HG03135 (cell line): ENCODE results near the gene NLRP11.
"Not testable (repeated sequence)": the region's sequence is repeated elsewhere in the genome, so short reads cannot be mapped to it uniquely, and the experiment has no call there.

Source experiments
- ATAC-seq: cut with Tn5 transposase; IDR thresholded peaks from one replicate; pipeline ENCODE4 v1.9.1; 2021; ENCODE audit warnings: mild to moderate bottlenecking, moderate library complexity; ENCODE audit not compliant: unreplicated experiment

Gene NLRP11

DNA sequence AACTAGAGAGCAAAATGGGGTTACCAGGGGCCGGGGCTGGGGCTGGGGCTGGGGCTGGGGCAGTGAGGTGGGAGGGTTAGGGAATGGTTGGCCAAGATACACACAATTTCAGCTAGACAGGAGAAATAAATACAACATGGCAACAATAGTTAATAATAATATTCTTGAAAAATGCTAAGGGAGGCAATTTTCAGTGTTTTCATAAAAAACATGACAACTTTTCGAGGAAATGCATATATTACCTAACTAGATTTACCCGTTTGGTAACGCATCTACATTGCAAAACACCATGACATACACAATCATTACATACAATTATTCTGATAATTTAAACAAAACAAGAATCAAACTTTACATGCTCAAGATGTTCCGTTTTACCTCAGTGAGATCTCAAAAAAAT lies 50.7 kb downstream of the NLRP11 start:
- no peak for ATAC-seq

DNA sequence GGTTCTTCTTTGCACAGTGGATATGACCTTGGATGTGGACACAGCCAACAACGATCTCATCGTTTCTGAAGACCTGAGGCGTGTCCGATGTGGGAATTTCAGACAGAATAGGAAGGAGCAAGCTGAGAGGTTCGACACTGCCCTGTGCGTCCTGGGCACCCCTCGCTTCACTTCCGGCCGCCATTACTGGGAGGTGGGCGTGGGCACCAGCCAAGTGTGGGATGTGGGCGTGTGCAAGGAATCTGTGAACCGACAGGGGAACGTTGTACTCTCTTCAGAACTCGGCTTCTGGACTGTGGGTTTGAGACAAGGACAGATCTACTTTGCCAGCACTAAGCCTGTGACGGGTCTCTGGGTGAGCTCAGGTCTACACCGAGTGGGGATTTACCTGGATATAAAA lies 53.5 kb downstream of the NLRP11 start:
- no peak for ATAC-seq

DNA sequence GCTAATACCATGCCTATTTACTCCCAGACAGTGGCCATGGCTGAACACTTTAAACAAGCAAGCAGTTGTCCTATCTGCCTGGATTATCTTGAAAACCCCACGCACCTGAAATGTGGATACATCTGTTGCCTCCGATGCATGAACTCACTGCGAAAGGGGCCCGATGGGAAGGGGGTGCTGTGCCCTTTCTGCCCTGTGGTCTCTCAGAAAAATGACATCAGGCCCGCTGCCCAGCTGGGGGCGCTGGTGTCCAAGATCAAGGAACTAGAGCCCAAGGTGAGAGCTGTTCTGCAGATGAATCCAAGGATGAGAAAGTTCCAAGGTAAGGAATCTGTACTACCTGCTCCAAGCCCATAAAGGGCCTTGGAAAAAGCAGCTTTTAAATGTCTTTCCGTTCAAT lies 54.3 kb downstream of the NLRP11 start:
- ATAC-seq, result no peak

DNA sequence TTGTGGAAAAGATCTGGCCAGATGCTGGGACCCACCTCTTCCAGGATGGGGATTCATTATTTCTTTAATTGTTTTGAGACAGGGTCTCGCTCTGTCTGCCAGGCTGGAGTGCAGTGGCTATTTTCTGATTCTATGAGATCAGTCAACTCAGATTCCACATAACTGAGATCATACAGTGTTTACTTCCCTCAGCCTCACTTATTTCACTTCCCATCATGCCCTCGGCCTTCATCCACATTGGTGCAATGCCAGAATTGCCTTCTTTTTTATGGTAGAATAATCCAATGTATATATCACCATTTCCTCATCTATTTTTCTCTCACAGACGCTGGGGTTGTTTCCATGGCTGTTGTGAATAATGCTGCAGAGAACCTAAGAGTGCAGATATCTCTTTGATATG lies 62.2 kb downstream of the NLRP11 start:
- not testable (repeated sequence) for ATAC-seq

DNA sequence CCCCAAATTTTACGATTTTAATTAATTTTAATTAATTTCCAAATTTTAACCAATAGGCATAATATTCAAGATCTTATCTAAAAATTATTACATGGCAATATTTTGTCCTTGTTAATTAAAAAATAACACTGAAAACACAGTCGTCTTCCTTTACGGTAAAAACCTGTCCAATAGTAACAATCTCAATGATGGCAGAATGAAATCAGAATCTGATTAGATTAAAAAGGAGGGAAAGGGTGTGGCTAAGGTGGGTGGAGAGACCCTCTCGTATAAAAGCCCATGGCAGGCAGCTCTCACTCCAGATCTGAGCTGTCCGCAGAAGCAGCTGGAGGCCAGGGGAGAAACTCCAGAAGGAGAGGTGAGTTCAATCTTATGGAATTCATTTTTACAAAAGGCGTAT lies 63.0 kb downstream of the NLRP11 start, which contains the start of gene RFPL4AL1:
RFPL4AL1 (plus strand) TSS at position 301 of the 400 bp plus-strand sequence. CDS start 2,687 bp downstream, outside the sequence.
- ATAC-seq, result not testable (repeated sequence)

DNA sequence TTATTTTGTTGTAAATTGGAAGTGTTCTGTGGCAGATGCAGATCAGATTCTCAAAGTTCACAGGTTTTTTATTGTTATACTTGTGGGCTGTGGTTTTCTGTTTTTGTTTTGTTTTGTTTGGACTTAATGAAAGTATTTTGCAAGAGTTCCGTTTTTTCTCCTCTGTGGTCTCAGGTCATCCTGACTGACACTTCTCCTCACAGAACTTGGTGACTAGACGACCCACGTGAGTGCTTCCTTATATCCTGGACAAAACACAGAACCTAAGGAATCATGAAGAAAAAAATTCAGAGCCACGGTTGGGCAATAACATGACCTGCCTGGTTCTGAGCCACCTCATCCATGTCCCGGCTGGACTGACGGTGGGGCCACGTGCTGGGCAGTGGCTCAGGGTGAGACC lies 65.3 kb downstream of the NLRP11 start:
- ATAC-seq, result no peak

DNA sequence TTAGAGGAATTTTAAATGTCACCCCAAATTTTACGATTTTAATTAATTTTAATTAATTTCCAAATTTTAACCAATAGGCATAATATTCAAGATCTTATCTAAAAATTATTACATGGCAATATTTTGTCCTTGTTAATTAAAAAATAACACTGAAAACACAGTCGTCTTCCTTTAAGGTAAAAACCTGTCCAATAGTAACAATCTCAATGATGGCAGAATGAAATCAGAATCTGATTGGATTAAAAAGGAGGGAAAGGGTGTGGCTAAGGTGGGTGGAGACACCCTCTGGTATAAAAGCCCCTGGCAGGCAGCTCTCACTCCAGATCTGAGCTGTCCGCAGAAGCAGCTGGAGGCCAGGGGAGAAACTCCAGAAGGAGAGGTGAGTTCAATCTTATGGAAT lies 73.0 kb downstream of the NLRP11 start, which contains the start of gene RFPL4A:
RFPL4A (plus strand) TSS at position 301 of the 400 bp plus-strand sequence. CDS start 2,704 bp downstream, outside the sequence.
- not testable (repeated sequence) for ATAC-seq

DNA sequence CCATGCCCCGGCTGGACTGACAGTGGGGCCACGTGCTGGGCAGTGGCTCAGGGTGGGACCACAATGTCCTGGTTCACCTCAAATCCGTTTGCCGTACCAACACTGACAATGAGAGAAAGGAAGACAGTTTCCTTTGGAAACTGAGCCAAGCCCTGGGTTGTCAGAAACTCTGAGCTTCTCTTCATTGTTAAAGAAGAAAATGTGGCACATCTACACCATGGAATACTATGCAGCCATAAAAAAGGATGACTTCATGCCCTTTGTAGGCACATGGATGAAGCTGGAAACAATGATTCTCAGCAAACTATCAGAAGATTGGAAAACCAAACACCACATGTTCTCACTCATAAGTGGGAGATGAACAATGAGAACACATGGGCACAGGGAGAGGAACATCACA lies 75.0 kb downstream of the NLRP11 start:
- not testable (repeated sequence) for ATAC-seq

DNA sequence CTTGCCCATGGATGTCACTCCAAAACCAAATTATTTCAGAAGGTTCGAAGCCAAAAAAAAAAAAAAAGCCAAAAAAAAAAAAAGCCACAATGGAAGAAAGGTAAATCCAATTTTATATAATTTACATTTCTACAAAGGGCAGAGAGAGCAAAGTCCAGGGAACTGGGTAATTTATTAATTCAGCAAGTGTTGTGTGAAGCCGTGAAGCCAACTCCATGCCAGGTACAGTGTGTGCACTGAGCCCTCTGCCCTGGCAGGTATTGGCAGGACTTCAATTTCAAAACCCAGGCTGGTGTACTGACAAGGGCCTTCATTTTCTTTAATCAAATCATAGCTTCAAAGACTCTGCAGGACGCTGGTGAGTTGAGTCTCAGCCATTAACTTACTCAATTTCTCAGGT lies 78.4 kb downstream of the NLRP11 start:
- no peak for ATAC-seq

DNA sequence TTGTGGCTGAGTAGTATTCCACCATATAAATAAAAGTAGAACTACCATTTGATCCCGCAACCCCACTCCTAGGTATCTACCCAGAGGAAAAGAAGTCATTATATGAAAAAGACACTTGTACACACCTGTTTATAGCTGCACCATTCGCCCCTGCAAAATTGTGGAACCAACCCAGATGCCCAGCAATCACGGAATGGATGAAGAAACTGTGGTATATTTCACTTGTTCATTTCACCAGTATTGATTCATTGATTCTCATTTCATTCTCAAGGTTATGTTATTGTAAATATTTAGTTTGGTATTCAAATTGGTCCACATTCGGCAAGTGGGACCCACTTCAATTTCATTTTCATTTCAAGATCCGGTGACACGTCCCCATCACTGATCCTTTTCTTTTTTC lies 81.1 kb downstream of the NLRP11 start:
- ATAC-seq, result no peak

DNA sequence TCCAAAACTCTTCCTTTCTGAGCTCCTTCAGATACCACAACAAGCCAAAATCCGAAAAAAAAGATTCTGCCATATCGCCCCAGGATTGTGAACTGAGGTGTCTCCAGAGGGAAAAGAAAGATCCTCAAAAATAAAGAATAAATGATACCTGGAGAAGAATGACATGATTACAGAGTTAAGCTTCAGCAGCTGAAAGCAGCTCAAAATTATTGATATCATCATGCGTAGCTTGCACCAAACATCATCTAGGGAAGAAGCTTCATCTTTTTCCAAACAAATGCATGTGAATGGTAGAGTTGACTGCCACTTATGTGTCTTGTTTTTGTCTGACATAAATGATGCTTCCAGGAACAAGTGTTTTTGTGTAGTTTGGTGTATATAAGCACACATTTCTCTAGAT lies 93.5 kb downstream of the NLRP11 start, which contains the start of gene NLRP9:
NLRP9 (minus strand) TSS at position 101 of the 400 bp plus-strand sequence; CDS start at position 73, 28 bp downstream.
- ATAC-seq, result no peak
